Right lobe of liver (tissue), 4 donors: Measurements from ENCODE around the gene NR2E3.

Experiments used
- POLR2A ChIP-seq: fragments of 450-650 bp; IDR thresholded peaks from one replicate; pipeline ENCODE4 v1.6.1; 2017; ENCODE audit warnings: antibody characterized with exemption, mild to moderate bottlenecking
- TF ChIP-seq, protein P1 (sequence below), 4 donors: fragments of 200-600 bp in 3 of 4; fragments of 450-650 bp in 1 of 4; IDR thresholded peaks; one replicate each; pipeline versions ENCODE4 v1.5.1 to v1.8.0; 2016 to 2022; ENCODE audit warnings: antibody characterized with exemption in 4 of 4, mild to moderate bottlenecking in 2 of 4
- donor health status: DM: no; HTN: no; CAD: no.
- donor health status: DM: no; HTN: no; CAD: no.
- donor health status: DM: no; HTN: yes; CAD: no.

DNA sequence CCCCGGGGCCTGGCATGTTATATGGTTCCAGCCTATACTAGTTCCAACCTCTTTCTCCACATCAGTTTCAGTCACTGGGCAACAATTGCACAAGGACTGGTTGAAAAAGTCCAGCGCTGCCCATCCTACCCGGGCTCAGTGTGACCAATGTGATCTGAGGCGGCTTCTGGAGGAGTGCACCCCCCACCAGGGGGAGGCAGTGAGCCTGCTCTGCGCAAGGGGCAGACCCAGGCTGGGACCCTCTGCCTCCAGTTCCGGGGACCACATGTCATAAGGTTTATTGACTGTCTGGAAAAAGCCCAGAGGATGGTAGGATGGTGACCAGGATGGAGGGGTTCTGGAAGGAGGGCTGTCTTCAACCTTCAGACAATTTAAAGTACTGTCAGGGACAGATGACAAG, 25.6 kb upstream of the NR2E3 start:
- TF ChIP-seq, protein P1, sequence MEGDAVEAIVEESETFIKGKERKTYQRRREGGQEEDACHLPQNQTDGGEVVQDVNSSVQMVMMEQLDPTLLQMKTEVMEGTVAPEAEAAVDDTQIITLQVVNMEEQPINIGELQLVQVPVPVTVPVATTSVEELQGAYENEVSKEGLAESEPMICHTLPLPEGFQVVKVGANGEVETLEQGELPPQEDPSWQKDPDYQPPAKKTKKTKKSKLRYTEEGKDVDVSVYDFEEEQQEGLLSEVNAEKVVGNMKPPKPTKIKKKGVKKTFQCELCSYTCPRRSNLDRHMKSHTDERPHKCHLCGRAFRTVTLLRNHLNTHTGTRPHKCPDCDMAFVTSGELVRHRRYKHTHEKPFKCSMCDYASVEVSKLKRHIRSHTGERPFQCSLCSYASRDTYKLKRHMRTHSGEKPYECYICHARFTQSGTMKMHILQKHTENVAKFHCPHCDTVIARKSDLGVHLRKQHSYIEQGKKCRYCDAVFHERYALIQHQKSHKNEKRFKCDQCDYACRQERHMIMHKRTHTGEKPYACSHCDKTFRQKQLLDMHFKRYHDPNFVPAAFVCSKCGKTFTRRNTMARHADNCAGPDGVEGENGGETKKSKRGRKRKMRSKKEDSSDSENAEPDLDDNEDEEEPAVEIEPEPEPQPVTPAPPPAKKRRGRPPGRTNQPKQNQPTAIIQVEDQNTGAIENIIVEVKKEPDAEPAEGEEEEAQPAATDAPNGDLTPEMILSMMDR (IDR thresholded peaks at IDR 0.05): peak in 2 of 4 donors; percentile 18 to 23
- TF ChIP-seq POLR2A: no peak
